OCI-LY7 (cell line): ENCODE measurements around the gene DEGS2.

ENCODE experiments used
- CTCF ChIP-seq: fragments of 200-600 bp; sonication (generic); conservative IDR thresholded peaks from 2 replicates; pipeline ENCODE4 v1.5.1; 2014; ENCODE audit warnings: mild to moderate bottlenecking, antibody characterized with exemption, low read length, moderate library complexity, mixed read lengths
- EZH2phosphoT487 ChIP-seq: fragments of 200-600 bp; sonication (generic); IDR thresholded peaks from 2 replicates; pipeline ENCODE4 v1.6.1; 2018; ENCODE audit warnings: low read depth, borderline replicate concordance, mild to moderate bottlenecking, mixed run types, antibody characterized with exemption, low read length, moderate library complexity, mixed read lengths

DNA sequence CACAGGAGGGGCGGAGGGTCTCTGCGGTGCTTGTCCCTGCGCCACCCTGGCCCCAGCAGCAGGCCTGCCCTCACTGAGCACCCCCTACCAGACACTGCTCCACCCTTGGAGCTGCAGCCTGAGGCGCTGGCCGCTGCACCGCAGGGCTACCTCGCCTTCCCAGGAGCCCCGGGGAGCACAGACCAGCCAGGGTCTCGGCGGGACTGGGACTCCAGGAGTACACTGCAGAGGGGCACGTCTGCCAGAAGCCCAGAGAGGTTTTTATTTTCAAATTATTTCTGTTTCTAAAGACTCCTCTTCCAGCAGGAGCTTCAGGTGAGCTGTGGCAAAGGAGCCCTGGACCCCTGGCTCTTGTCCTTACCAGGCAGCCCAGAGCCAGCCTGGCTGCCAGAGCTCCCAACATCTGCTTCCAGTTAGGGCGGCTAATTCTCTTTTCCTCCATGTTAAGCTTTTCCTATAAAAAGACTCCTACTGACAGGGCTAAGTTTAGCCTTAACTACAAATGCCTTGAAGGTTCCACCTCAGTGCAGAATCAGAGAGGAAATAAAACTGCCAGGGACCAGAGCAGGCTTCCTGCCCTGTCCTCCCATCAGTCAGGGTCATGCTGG is 26.4 kb downstream of the DEGS2 start:
- TF ChIP-seq CTCF (no peak), EZH2phosphoT487 (no peak)
